Neural progenitor cell (in vitro differentiated cells): ENCODE measurements around the gene NPC1. TPM values are rescaled to one million over a fixed set of nuclear protein-coding genes. Genes with fewer than 3 reads are reported as not detected.

Experiments used
- DNase-seq: peaks from one replicate; pipeline ENCODE4 v3.0.0-alpha.2; 2016; ENCODE audit warnings: low spot score
- H2AFZ ChIP-seq: fragments of 200-600 bp; sonication (generic); replicated peaks from 2 replicates; pipeline ENCODE4 v1.6.1; 2016; ENCODE audit warnings: antibody characterized with exemption
- H3F3A ChIP-seq: fragments of 200-600 bp; sonication (generic); 2 replicates; pipeline ENCODE4 v1.6.1; 2016; ENCODE audit warnings: antibody characterized with exemption, low read depth
- H3K27ac ChIP-seq: fragments of 200-600 bp; sonication (generic); 2 replicates; pipeline ENCODE4 v1.5.1; 2016; ENCODE audit warnings: mild to moderate bottlenecking
- H3K27me3 ChIP-seq: fragments of 200-600 bp; sonication (generic); 2 replicates; pipeline ENCODE4 v1.6.1; 2016; ENCODE audit warnings: mild to moderate bottlenecking, moderate library complexity
- H3K36me3 ChIP-seq: fragments of 200-600 bp; sonication (generic); 2 replicates; pipeline ENCODE4 v1.5.1; 2016
- H3K4me1 ChIP-seq: fragments of 200-600 bp; sonication (generic); 2 replicates; pipeline ENCODE4 v1.6.1; 2016; ENCODE audit warnings: mixed run types
- H3K4me2 ChIP-seq: fragments of 200-600 bp; sonication (generic); 2 replicates; pipeline ENCODE4 v1.6.1; 2016
- H3K4me3 ChIP-seq: fragments of 200-600 bp; sonication (generic); 2 replicates; pipeline ENCODE4 v1.5.1; 2016
- H3K79me2 ChIP-seq: fragments of 200-600 bp; sonication (generic); 2 replicates; pipeline ENCODE4 v1.6.1; 2016; ENCODE audit warnings: low read depth
- H3K9ac ChIP-seq: fragments of 200-600 bp; sonication (generic); 2 replicates; pipeline ENCODE4 v1.6.1; 2016
- H3K9me3 ChIP-seq: fragments of 200-600 bp; sonication (generic); 2 replicates; pipeline ENCODE4 v1.5.1; 2016; ENCODE audit warnings: low read depth
- H4K20me1 ChIP-seq: fragments of 200-600 bp; sonication (generic); 2 replicates; pipeline ENCODE4 v1.6.1; 2016; ENCODE audit warnings: low read depth
- H3K27ac Mint-ChIP-seq: 3 replicates; pipeline ENCODE4 v1.8.0; 2021; ENCODE audit warnings: mixed read lengths
- H3K27me3 Mint-ChIP-seq: 2 replicates; pipeline ENCODE4 v1.8.0; 2022; ENCODE audit warnings: low read depth, mild to moderate bottlenecking, inconsistent platforms, moderate library complexity, mixed read lengths; ENCODE audit not compliant: insufficient read depth
- H3K36me3 Mint-ChIP-seq: 3 replicates; pipeline ENCODE4 v1.8.0; 2021; ENCODE audit warnings: mixed read lengths
- H3K4me1 Mint-ChIP-seq: 3 replicates; pipeline ENCODE4 v1.8.0; 2021; ENCODE audit warnings: mixed read lengths
- H3K4me3 Mint-ChIP-seq: 3 replicates; pipeline ENCODE4 v1.8.0; 2021; ENCODE audit warnings: mild to moderate bottlenecking, moderate library complexity, mixed read lengths
- H3K9me3 Mint-ChIP-seq: 3 replicates; pipeline ENCODE4 v1.8.0; 2020; ENCODE audit warnings: mixed read lengths
- EZH2 ChIP-seq: fragments of 200-600 bp; sonication (generic); IDR thresholded peaks from 2 replicates; pipeline ENCODE4 v1.6.1; 2017; ENCODE audit warnings: antibody characterized with exemption, mild to moderate bottlenecking, moderate library complexity
- EZH2phosphoT487 ChIP-seq: fragments of 200-600 bp; sonication (generic); IDR thresholded peaks from 2 replicates; pipeline ENCODE4 v1.6.1; 2017; ENCODE audit warnings: antibody characterized with exemption
- total RNA-seq: library from RNA; depleted of rRNA; stranded (reverse); fragments of >200 nt; gene quantifications from 2 replicates; pipeline ENCODE4 v1.2.3, GENCODE V29; 2015; ENCODE audit warnings: low replicate concordance
- TF ChIP-seq, protein P1 (sequence below): fragments of 200-600 bp; sonication (generic); IDR thresholded peaks from 2 replicates; pipeline ENCODE4 v1.5.1; 2017; ENCODE audit warnings: antibody characterized with exemption, mild to moderate bottlenecking

NPC1 gene
- total RNA-seq, 1 donor from 2014 or later: 20.9 TPM

DNA sequence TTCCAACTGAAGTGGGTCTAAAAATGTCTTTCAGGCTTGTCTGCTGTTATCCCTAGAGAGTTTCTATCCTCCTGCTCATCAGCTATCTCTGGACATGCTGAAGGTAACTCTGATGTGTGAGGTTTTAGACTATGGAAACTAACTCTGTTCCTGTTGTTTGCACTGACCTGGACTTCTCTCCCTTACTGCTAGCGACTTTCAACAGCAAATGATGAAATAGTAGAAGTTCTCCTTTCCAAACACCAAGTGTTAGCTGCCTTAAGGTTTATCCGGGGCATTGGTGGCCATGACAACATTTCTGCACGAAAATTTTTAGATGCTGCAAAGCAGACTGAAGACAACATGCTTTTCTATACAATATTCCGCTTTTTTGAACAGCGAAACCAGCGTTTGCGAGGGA lies 56.1 kb downstream of the NPC1 start:
- Mint-ChIP-seq H3K27ac (no peak overlapping the region), H3K36me3 (peaks cover 36% of the 10 kb centered on the region), H3K27me3 (no peaks in the 10 kb centered on the region), H3K9me3 (no peaks in the 10 kb centered on the region), H3K4me1 (no peaks in the 10 kb centered on the region), H3K4me3 (no peak overlapping the region)
- no peak for DNase-seq
- no peaks in the 10 kb centered on the region for H3K9me3 ChIP-seq
- H3K36me3 ChIP-seq: no peaks in the 10 kb centered on the region
- no peaks in the 10 kb centered on the region for H3K27me3 ChIP-seq
- no peak overlapping the region for H3K27ac ChIP-seq
- TF ChIP-seq EZH2: no peak
- no peak for TF ChIP-seq EZH2phosphoT487
- TF ChIP-seq, protein P1, sequence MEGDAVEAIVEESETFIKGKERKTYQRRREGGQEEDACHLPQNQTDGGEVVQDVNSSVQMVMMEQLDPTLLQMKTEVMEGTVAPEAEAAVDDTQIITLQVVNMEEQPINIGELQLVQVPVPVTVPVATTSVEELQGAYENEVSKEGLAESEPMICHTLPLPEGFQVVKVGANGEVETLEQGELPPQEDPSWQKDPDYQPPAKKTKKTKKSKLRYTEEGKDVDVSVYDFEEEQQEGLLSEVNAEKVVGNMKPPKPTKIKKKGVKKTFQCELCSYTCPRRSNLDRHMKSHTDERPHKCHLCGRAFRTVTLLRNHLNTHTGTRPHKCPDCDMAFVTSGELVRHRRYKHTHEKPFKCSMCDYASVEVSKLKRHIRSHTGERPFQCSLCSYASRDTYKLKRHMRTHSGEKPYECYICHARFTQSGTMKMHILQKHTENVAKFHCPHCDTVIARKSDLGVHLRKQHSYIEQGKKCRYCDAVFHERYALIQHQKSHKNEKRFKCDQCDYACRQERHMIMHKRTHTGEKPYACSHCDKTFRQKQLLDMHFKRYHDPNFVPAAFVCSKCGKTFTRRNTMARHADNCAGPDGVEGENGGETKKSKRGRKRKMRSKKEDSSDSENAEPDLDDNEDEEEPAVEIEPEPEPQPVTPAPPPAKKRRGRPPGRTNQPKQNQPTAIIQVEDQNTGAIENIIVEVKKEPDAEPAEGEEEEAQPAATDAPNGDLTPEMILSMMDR: no peak
- no peak overlapping the region for H3K4me2 ChIP-seq
- no peak overlapping the region for H2AFZ ChIP-seq
- H4K20me1 ChIP-seq: no peaks in the 10 kb centered on the region
- no peak overlapping the region for H3K9ac ChIP-seq
- H3K4me1 ChIP-seq: peaks cover 6% of the 10 kb centered on the region
- H3K4me3 ChIP-seq: no peak overlapping the region
- no peaks in the 10 kb centered on the region for H3K79me2 ChIP-seq
- H3F3A ChIP-seq: peaks cover 3% of the 10 kb centered on the region

DNA sequence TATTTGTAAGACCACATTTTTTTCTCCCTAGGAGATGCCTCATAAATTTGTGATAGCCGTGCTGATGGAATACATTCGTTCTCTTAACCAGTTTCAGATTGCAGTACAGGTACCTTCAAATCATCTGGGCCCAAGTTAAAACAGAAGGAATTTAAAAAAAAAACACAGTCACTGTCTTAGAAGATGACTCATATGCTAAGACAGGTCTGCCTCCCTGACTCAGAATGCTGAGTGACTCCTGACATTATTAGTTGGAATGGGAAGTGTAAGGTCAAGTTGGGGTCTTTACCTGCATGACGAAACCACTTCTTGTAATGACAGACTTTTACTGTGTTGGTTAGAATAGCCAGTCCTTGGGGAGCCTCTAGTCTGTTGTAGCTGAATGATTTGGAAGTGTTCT lies 56.7 kb downstream of the NPC1 start:
- no peak overlapping the region for H3K4me2 ChIP-seq
- peaks cover 3% of the 10 kb centered on the region for H3F3A ChIP-seq
- Mint-ChIP-seq H3K4me1 (no peaks in the 10 kb centered on the region), H3K36me3 (peaks cover 34% of the 10 kb centered on the region), H3K27ac (no peak overlapping the region), H3K27me3 (no peaks in the 10 kb centered on the region), H3K4me3 (no peak overlapping the region), H3K9me3 (no peaks in the 10 kb centered on the region)
- DNase-seq: no peak
- H2AFZ ChIP-seq: no peak overlapping the region
- no peaks in the 10 kb centered on the region for H3K36me3 ChIP-seq
- H3K9me3 ChIP-seq: no peaks in the 10 kb centered on the region
- no peak overlapping the region for H3K9ac ChIP-seq
- H3K4me3 ChIP-seq: no peak overlapping the region
- no peaks in the 10 kb centered on the region for H3K79me2 ChIP-seq
- H3K27ac ChIP-seq: no peak overlapping the region
- no peaks in the 10 kb centered on the region for H4K20me1 ChIP-seq
- peaks cover 6% of the 10 kb centered on the region for H3K4me1 ChIP-seq
- TF ChIP-seq EZH2: no peak
- TF ChIP-seq EZH2phosphoT487: no peak
- TF ChIP-seq, protein P1: no peak
- H3K27me3 ChIP-seq: no peaks in the 10 kb centered on the region

DNA sequence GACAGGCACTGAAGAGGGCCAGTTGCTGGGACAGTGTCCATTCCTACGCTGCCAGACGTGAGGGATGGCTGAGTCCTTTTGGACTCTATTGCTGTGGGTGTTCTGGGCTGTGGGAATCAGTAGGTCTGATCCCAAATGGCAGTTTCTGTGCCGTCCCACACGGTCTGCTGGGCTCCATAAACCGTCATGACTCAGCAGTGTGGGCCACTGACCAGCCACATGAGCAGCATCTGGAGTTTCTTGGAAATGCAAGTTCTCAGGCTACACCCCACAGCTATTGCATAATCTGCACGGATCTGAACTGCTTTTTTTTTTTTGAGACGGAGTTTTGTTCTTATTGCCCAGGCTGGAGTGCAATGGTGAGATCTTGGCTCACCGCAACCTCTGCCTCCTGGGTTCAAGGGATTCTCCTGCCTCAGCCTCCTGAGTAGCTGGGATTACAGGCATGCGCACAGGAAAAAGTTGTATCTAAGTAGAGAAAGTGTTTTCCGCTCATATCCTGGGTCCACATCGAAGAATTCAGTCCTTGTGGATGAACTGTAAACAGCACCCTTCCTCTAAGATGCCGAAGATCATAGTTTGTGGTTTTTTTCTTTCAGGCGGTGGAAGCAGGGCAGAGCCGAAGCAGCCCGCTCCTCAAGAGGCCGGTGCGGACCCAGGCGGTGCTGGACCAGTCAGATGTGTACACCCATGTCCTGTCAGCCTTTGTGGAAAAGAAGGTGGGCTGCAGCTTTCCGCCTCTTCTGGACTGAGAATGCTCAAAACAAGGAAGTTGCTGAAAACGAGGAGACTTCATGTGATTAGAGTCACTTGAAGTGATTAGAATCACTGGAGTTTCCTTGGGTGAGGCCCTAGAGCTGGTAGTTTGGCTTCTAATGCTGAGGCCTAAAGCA lies 57.5 kb downstream of the NPC1 start:
- H3K36me3 Mint-ChIP-seq: peaks cover 32% of the 10 kb centered on the region
- H3K9me3 Mint-ChIP-seq: no peaks in the 10 kb centered on the region
- H3K9ac ChIP-seq: no peak overlapping the region
- no peak overlapping the region for H3K4me2 ChIP-seq
- no peaks in the 10 kb centered on the region for H3K27me3 Mint-ChIP-seq
- no peaks in the 10 kb centered on the region for H3K27me3 ChIP-seq
- TF ChIP-seq, protein P1: no peak
- TF ChIP-seq EZH2phosphoT487: no peak
- TF ChIP-seq EZH2: no peak
- H3K9me3 ChIP-seq: no peaks in the 10 kb centered on the region
- no peak overlapping the region for H3K27ac Mint-ChIP-seq
- H3K4me3 ChIP-seq: no peak overlapping the region
- H3K79me2 ChIP-seq: no peaks in the 10 kb centered on the region
- H3K4me1 Mint-ChIP-seq: no peaks in the 10 kb centered on the region
- H3F3A ChIP-seq: peaks cover 3% of the 10 kb centered on the region
- no peak overlapping the region for H2AFZ ChIP-seq
- H3K4me1 ChIP-seq: peaks cover 6% of the 10 kb centered on the region
- no peak overlapping the region for H3K27ac ChIP-seq
- no peaks in the 10 kb centered on the region for H3K36me3 ChIP-seq
- H4K20me1 ChIP-seq: no peaks in the 10 kb centered on the region
- no peak overlapping the region for H3K4me3 Mint-ChIP-seq
- no peak for DNase-seq
